ENCODE results near the gene B4GALT5. TPM values are rescaled to one million over a fixed set of nuclear protein-coding genes. Genes with fewer than 3 reads are reported as not detected.
"Not testable (repeated sequence)": the region's sequence is repeated elsewhere in the genome, so short reads cannot be mapped to it uniquely, and the experiment has no call there.

The B4GALT5 gene
- 13.3 and 15.4 TPM in 2 replicates for total RNA-seq (2014; rRNA removed; shearing (Covaris generic))

GRCh38 chr20:49713753-49714712 is at the start of gene B4GALT5:
Gene B4GALT5, minus strand, starts transcription at chr20:49713878. Its CDS starts 188 bp downstream, at chr20:49713690.
- DNase-seq (ENCODE audit: low spot score) = no peak

- DNase-seq (ENCODE audit: low spot score) = no peak
Measured at GRCh38 chr20:49762940-49763766, 49.5 kb upstream of the B4GALT5 start.

GRCh38 chr20:49761888-49762287 is 48.2 kb upstream of the B4GALT5 start:
- not testable (repeated sequence) for DNase-seq (ENCODE audit: low spot score)

GRCh38 chr20:49759266-49759950 is 45.7 kb upstream of the B4GALT5 start:
- DNase-seq (ENCODE audit: low spot score) = no peak

- no peak for DNase-seq (ENCODE audit: low spot score)
Measured at GRCh38 chr20:49758781-49759180, 45.1 kb upstream of the B4GALT5 start.

- DNase-seq (ENCODE audit: low spot score) = no peak
Measured at GRCh38 chr20:49757597-49757996, 43.9 kb upstream of the B4GALT5 start.

- no peak for DNase-seq (ENCODE audit: low spot score)
Measured at GRCh38 chr20:49756241-49756640, 42.6 kb upstream of the B4GALT5 start.

GRCh38 chr20:49754596-49754995 is 40.9 kb upstream of the B4GALT5 start:
- DNase-seq (ENCODE audit: low spot score) = no peak

GRCh38 chr20:49753133-49753532 is 39.5 kb upstream of the B4GALT5 start:
- DNase-seq (ENCODE audit: low spot score) = no peak

GRCh38 chr20:49752201-49752903 is 38.7 kb upstream of the B4GALT5 start:
- no peak for DNase-seq (ENCODE audit: low spot score)

GRCh38 chr20:49751397-49751736 is 37.7 kb upstream of the B4GALT5 start:
- DNase-seq (ENCODE audit: low spot score) = no peak

GRCh38 chr20:49750611-49751396 is 37.1 kb upstream of the B4GALT5 start:
- no peak for DNase-seq (ENCODE audit: low spot score)

GRCh38 chr20:49749625-49750024 is 35.9 kb upstream of the B4GALT5 start:
- DNase-seq (ENCODE audit: low spot score) = no peak

- DNase-seq (ENCODE audit: low spot score) = no peak
Measured at GRCh38 chr20:49748525-49748838, 34.8 kb upstream of the B4GALT5 start.

- DNase-seq (ENCODE audit: low spot score) = peak; percentile 36
Measured at GRCh38 chr20:49747707-49748524, 34.2 kb upstream of the B4GALT5 start.

- no peak for DNase-seq (ENCODE audit: low spot score)
Measured at GRCh38 chr20:49742948-49743347, 29.3 kb upstream of the B4GALT5 start.

GRCh38 chr20:49741977-49742376 is 28.3 kb upstream of the B4GALT5 start:
- DNase-seq (ENCODE audit: low spot score) = no peak

- no peak for DNase-seq (ENCODE audit: low spot score)
Measured at GRCh38 chr20:49740807-49741206, 27.1 kb upstream of the B4GALT5 start.

GRCh38 chr20:49739042-49739441 is 25.4 kb upstream of the B4GALT5 start:
- no peak for DNase-seq (ENCODE audit: low spot score)

- no peak for DNase-seq (ENCODE audit: low spot score)
Measured at GRCh38 chr20:49737260-49737659, 23.6 kb upstream of the B4GALT5 start.
